Umbilical cord (tissue), 2 donors: ENCODE data around the gene ULK2. TPM values are rescaled to one million over a fixed set of nuclear protein-coding genes. Genes with fewer than 3 reads are reported as not detected.
"Not testable (repeated sequence)": the region's sequence is repeated elsewhere in the genome, so short reads cannot be mapped to it uniquely, and the experiment has no call there.

Experiments used
- DNase-seq: peaks from one replicate; pipeline ENCODE4 v3.0.0-alpha.2; 2015; ENCODE audit warnings: low spot score
- total RNA-seq: library from RNA; depleted of rRNA; stranded (reverse); fragments of >200 nt; gene quantifications from one replicate; pipeline ENCODE4 v1.2.3, GENCODE V29; 2014; ENCODE audit warnings: low replicate concordance; ENCODE audit not compliant: insufficient read depth

The ULK2 gene
- total RNA-seq, 1 donor from 2014 or later, result 35.2 TPM

- DNase-seq, result no peak
Observed at GRCh38 chr17:19768046-19768782, 99.5 kb downstream of the ULK2 start.

GRCh38 chr17:19766421-19767270 is 101.1 kb downstream of the ULK2 start:
- DNase-seq, result peak; percentile 66

GRCh38 chr17:19766016-19766415 is 101.7 kb downstream of the ULK2 start:
- no peak for DNase-seq

GRCh38 chr17:19763991-19764390 is 103.7 kb downstream of the ULK2 start:
- DNase-seq, result not testable (repeated sequence)

- DNase-seq, result no peak
Observed at GRCh38 chr17:19763416-19763815, 104.3 kb downstream of the ULK2 start.

- DNase-seq, result peak; percentile 58
Observed at GRCh38 chr17:19762515-19762961, 105.2 kb downstream of the ULK2 start.

- DNase-seq, result no peak
Observed at GRCh38 chr17:19760746-19761145, 107.0 kb downstream of the ULK2 start.

- DNase-seq, result no peak
Observed at GRCh38 chr17:19759568-19760549, 107.9 kb downstream of the ULK2 start.

- DNase-seq, result no peak
Observed at GRCh38 chr17:19757536-19758180, 110.1 kb downstream of the ULK2 start.

- peak; percentile 82 for DNase-seq
Observed at GRCh38 chr17:19756546-19756945, 111.2 kb downstream of the ULK2 start.

GRCh38 chr17:19755821-19756510 is 111.8 kb downstream of the ULK2 start:
- DNase-seq, result no peak

GRCh38 chr17:19755392-19755791 is 112.3 kb downstream of the ULK2 start:
- DNase-seq, result no peak

- no peak for DNase-seq
Observed at GRCh38 chr17:19753661-19754463, 113.9 kb downstream of the ULK2 start.

- DNase-seq, result no peak
Observed at GRCh38 chr17:19753051-19753509, 114.7 kb downstream of the ULK2 start.

- DNase-seq, result no peak
Observed at GRCh38 chr17:19752216-19753050, 115.3 kb downstream of the ULK2 start.

GRCh38 chr17:19750835-19751234 is 116.9 kb downstream of the ULK2 start:
- no peak for DNase-seq

- no peak for DNase-seq
Observed at GRCh38 chr17:19750020-19750572, 117.6 kb downstream of the ULK2 start.

GRCh38 chr17:19748807-19749193 is 118.9 kb downstream of the ULK2 start:
- no peak for DNase-seq
